GM21576 (cell line): ENCODE data around the gene DYNLT2B.
"Not testable (repeated sequence)": the region's sequence is repeated elsewhere in the genome, so short reads cannot be mapped to it uniquely, and the experiment has no call there.

ENCODE experiments used
- ATAC-seq: cut with Tn5 transposase; IDR thresholded peaks from one replicate; pipeline ENCODE4 v1.9.1; 2021; ENCODE audit warnings: mild to moderate bottlenecking, moderate library complexity; ENCODE audit not compliant: unreplicated experiment

The DYNLT2B gene

DNA sequence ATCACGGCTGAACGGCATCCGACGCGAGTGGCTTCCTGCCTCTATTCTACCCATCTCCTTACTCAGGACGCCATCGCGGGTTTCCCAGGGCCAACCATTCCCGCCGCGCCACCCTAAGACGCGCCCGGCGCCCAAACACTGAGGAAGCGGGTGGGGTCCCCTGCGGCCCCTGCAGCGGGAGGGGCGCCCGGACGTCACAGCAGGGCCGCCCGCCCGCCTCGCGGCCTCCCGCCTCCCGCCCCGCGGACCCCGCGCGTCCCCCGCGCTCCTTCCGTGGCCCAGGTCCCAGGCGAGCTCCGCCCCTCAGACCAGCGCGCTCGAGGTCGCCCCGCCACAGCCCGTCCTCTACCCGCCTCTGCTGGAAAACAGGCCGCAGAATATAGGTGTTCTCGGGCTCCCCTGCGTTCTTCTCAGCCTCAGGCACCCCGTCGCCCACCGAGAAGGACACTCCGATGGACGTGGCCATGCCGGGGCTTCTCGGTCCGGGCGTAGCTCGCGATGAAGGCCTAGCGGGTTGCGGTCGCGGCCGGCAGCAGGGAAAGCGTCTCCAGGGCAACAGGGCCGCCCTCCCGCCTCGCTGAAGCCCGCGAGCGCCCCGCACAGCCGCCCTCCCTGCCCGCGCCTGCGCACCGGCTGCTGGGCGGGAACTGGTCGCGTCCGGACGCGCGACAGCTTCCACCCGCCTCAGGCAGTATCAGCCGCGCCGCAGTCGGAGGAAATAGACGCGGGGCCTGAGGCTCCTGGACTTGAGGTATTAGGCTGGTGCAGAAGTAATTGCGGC lies at the start of gene DYNLT2B:
TSS of gene DYNLT2B (minus strand) at position 554 of the 781 bp plus-strand sequence. CDS start at position 466, 88 bp downstream.
- ATAC-seq, result peak; percentile 74

DNA sequence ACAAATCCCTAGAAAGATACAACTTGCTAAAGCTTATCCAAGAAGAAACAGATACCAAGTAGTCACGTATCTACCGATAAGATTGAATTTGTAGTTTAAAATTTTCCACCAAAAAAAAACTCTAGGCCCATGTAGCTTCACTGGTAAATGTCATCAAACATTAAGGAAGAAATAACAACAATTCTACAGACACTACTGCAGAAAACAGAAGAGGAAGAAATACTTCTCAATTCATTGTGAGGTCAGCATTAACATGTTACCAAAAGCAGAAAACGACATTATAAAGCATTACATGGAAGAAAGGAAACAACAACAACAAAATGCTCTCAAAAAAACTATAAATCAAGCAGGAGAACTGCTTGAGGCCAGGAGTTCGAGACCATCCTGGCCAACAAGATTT lies 47.7 kb upstream of the DYNLT2B start:
- ATAC-seq, result no peak

DNA sequence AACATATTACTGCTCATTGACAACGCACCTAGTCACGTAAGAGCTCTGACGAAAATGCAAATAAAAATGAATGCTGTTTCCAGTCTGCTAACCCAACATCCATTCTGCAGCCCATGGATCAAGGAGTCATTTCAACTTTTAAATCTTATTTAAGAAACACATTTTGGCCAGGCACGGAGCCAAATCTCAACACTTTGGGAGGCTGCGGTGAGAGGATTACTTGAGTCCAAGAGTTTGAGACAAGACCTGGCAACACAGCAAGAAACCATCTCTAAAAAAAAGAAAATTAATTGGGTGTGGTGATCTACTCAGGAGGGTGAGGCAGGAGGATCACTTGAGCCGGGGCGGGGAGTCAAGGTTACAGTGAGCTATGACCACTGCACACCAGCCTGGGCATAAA lies 42.5 kb upstream of the DYNLT2B start:
- ATAC-seq, result no peak

DNA sequence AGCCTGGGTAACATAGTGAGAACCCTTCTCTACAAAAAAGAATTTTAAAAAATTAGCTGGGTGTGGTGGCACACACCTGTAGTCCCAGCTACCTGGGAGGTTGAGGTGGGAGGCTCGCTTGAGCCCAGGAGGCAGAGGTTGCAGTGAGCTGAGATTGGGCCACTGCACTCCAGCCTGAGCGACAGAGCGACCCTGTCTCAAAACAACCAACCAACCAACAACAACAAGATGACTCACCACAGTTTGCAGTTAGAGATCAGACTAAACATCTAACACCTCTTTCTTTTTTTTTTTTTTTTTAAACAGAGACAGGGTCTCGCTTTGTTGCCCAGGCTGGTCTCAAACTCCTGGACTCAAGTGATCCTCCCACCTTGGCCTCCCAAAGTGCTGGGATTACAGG lies 40.5 kb upstream of the DYNLT2B start:
- not testable (repeated sequence) for ATAC-seq

DNA sequence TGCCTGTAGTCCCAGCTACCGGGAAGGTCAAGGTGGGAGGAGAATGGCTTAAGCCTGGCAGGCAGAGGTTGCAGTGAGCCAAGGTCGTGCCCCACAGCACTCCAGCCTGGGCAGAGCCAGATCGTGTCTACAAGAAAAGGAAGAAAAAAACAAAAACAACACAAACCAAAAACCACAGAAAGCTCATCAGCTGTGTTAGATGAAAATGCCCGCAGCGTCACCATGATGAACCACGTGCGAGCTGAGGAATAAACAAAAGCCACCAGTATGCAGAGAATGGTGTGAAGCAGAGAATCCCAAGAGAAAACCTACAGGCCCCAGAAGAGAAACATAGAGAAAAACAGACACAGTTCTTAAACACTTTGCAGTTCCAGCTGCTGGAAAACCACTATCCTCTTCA lies 39.9 kb upstream of the DYNLT2B start:
- ATAC-seq, result no peak

DNA sequence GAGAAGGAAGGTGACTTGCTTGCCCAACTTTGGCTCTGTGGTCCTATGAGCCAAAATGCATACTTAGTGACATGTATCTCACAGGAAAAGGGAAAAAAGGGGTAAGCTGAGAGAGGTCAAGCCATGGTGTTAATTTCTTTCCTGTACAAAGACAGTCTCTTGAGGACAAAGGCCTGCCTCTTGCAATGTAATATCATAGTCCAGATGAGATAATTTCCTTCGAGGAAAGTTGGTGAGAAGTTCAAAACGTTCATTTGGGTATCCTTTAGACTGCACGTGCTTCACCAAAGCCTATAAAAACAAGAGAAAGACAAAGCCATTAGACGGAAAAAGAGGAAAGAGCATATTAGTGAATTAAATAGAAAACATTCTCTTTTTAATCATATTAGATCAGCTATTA lies 38.5 kb upstream of the DYNLT2B start:
- no peak for ATAC-seq

DNA sequence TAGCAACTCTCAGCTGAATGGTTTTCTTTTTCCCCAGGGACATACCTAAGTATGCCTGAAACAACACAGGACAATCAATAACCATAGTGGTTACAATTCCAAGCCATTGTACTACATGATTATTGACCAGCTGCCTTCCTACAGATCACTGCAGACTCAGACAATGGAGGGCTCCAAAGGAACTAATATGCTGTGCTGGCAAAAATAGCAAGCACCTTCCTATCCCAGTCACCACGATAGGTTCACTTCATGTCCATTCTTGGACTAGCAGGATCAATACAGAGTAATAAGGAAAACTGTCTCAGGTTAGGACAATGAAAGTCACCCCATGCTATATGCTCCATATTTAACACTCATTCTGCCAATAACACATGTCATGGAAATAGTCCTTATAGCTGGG lies 37.6 kb upstream of the DYNLT2B start:
- no peak for ATAC-seq

DNA sequence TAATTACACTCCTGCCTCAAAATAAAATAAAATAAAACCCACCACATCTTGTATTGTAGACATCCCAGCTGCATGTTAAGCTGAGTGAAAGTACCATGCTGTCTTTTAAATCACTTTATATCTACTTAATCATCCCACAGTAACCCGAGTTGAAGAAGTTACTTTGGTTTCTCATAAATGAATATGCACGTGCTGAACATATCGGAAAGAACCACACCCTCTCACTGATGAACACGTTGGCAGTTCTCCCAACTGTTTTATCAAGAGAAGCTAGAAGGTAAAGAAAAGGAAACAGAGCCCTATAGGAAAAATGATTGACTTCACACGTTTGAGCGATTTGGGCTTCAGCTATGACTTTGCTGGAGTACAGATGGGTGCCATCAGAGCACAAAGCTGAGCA lies 36.1 kb upstream of the DYNLT2B start:
- ATAC-seq, result no peak

DNA sequence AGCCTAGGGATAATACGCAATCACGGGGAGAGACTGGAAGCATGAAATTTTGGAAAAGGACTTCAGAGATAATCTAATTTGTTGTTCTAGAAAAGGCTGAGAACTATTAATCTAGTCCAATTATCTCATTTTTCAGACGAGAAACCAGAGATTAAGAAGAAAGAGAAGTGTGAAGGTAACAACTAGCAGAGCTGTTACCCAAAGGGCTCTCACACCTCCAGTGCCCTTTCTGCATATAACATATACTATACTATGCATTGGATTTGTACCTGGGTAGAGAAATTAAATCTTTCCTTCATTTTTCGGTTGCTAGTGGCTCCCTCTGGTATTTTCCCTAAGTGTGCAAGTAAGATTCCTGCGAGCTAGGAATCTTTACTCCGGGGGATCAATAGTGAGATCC lies 33.5 kb upstream of the DYNLT2B start:
- no peak for ATAC-seq

DNA sequence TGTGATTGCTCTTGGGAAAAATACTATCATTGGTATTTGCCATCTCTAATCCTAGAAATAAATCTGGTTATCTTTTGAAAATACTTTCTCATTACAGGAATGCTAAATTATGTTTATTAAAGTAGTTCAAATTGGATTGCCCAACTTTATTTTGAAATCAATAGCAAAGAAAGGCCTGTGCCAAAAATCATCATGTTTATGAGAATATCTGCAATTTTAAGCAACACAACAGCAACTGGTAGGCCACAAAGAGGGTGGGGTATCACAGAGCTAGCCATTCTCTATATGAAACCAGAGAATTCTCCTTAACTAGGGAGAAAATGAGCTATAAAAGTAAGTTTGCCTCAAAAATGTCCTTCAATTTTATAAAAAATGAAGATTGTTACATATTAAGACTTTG lies 32.0 kb upstream of the DYNLT2B start:
- ATAC-seq, result no peak

DNA sequence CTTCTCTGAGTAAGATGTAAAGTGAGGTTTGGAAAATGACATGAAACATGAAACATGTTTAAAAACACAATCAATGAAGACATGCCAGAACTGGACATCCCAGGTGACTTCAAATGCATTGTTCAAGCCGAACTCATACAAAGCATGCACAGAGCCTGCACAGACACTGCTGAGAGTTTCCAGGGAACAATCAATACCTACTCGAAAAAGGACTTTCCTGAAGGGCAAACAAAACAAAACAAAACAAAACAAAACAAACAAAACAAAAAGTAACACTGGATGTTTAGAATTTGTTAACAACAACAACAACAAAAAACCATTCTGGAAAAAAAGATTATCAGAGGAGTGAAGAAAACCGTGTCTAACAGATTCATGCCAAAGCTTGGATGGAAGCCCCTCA lies 30.7 kb upstream of the DYNLT2B start:
- no peak for ATAC-seq

DNA sequence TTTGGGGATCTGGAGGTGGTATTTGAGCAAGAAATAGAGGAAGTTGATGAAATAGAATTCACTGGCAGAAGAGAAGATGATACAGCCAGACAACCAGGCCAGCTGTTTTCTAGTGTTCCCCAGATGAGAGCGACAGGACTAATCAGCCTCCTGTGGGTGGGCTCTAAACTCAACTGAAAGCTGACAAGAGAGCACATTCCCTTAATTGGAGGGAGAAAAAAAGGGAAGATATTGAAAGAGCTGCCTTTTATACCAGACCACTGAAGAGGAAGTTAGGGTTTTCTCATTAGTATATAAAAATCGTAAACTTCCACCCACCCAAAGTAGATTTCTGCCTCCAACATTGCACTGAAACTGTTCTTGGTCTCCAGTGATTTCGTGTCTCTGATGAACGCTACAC lies 26.6 kb upstream of the DYNLT2B start:
- no peak for ATAC-seq

DNA sequence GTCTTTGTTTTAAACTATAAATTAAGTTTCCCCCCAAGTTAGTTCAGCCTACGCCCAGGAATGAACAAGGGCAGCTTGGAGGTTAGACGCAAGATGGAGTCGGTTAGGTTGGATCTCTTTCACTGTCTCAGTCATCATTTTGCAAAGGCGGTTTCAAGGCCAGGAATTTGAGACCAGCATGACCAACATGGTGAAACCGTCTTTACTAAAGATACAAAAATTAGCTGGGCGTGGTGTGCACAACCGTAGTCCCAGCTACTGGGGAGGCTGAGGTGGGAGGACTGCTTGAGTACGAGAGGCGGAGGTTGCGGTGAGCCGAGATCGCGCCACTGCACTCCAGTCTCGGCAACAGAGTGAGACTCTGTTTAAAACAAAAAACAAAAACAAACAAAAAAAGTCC lies 25.9 kb upstream of the DYNLT2B start:
- not testable (repeated sequence) for ATAC-seq

DNA sequence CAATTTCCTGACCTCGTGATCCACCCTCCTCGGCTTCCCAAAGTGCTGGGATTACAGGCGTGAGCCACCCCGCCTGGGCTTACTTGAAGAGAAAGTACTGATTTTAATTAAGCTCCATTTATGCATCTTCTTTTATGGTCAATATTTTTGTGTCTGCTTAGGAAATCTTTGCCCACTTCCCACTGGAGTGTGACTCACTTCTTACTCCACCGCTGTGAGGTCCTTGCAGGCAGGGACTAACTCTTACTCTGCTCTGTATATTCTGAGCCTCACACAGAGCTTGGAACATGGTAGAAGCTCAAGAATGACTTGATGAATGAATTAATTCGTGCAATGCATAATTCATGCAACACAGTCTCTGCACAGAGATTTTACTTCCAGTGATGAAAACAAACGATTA lies 23.1 kb upstream of the DYNLT2B start:
- ATAC-seq, result no peak

DNA sequence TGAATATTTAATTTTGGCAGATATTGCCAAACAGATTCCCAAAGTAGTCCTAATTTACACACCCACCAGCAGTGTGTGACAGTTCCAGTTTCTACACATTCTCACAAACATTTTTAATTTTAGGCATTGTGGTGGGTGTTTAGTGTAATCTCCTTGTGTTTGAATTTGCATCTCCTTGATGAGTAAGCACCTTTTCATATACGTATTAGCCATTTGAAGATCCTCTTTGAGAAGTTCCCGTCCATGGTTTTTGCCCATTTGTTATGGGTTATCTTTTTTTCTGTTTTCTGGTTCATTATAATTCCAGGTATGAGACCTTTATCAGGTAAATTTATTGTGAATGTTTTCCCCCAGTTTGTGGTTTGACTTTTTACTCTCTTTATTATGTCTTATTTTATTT lies 22.4 kb upstream of the DYNLT2B start:
- ATAC-seq, result no peak

DNA sequence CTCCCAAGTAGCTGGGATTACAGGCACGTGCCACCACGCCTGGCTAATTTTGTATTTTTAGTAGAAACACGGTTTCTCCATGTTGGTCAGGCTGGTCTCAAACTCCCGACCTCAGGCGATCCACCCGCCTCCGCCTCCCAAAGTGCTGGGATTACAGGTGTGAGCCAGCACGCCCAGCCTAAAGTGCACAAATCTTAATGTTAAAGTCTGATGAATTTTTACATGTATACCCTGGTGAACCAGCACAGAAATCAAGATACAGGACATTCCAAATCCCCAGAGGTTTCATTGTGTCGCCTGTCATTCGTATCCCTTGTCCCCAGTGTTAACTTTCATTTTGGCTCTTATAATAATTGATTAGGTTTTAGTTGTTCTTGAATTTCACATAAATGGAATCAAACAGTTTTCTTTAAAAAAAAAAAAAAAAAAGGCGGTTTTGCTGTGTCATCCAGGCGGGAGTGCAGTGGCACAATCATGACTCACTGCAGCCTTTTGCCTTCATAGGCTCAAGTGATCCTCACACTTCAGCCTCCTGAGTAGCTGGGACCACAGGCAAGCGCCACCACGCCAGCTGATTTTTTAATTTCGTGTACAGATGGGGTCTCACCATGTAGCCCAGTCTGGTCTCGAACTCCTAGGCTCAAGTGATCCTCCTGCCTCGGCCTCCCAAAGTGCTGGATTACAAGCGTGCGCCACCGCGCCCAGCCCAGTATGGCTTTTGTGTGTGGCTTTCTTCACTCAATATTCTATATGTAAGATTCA lies 21.6 kb upstream of the DYNLT2B start:
- no peak for ATAC-seq

DNA sequence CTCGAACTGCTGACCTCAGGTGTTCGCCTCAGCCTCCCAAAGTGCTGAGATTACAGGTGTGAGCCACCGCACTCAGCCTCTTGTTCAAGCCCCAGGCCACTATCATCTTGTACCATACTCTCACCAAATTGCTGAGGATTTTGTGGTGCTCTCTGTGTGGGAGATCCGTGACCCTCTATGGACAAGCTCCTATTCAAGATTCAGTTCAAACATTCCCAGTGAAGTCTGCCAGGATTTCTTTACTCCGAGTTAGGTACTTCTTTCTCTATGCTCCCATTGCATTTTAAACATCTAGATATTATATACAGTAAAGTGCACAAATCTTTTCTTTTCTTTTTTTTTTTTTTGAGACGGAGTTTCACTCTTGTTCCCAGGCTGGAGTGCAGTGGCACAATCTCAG lies 21.0 kb upstream of the DYNLT2B start:
- ATAC-seq, result no peak

DNA sequence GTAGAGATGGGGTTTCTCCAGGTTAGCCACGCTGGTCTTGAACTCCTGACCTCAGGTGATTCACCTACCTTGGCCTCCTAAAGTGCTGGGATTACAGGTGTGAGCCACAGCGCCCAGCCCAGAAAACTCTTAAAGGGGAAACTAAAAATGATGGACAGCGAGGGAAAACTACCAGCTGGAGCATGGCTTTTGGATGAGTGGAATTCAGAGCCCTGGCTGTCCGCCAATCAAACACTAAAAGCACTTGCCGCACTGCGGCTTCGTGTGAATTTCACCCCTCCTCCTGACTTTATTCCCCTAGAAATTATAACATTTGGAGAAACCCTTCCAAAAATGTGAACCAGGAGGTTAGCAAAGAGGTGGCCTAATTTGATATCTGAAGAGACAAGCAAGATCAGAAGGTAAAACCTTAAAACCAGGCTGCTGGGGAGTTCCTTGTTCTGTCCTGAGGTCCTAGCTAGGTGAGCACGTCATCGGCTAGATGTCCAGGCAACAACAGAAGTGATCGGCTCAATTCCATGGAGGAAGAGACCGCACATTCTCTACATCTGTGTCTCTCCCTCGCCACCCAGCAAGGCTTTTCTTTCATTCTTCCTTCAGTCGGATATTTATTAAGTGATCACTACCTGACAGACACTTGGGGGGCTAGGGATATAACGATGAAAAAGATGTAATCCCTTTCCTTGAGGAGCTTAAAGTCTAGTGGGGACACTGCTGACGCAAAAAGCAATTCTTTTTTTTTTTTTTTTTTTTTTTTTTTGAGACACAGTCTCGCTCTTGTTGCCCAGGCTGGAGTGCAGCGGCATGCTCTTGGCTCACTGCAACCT lies 18.5 kb upstream of the DYNLT2B start:
- ATAC-seq, result no peak

DNA sequence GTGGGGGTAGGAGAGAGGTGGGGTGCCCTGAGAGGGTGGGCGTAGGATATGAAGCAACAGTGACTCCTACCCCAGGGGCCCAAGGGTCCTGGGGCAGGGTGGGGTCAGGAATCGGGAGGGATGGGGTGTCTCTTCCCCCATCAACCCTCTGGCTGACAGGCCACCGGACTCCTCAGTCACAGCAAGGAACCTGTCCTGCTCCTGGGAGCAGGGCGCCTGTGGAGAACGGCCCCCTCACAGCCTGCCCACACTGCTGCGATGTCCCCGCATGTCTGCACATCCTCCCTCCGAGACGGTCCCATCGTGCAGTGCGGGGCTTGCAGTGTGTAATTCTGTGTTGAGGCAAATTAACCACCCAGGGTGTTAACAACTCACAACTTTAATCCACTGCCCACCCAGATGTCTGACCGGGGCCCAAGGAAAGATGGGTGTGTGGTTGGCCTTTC lies 17.5 kb upstream of the DYNLT2B start:
- ATAC-seq, result no peak

DNA sequence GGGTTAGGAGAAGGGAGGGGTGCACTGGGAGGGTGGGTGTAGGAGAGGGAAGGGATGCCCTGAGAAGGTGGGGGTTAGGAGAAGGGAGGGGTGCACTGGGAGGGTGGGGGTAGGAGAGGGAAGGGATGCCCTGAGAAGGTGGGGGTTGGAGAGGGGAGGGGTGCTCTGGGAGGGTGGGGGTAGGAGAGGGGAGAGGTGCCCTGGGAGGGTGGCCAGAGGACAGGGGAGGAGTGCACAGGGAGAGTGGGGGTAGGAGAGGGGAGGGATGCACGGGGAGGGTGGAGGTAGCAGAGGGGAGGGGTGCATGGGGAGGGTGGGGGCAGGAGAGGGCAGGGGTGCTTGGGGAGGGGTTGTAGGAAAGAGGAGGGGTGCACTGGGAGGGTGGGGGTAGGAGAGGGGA lies 16.9 kb upstream of the DYNLT2B start:
- ATAC-seq, result no peak

DNA sequence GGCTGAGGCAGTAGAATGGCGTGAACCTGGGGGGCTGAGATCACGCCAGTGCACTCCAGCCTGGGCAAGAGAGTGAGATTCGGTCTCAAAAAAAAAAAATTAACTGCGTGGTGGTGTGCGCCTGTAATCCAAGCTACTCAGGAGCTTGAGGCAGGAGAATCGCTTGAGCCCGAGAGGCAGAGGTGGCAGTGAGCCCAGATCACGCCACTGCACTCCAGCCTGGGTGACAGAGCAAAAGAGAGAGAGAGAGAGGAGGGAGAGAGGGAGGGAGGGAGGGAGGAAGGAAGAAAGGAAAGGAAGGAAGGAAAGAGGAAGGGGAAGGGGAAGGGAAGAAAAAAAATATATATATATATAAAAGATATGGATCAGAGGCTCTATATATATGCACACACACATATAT lies 14.1 kb upstream of the DYNLT2B start:
- ATAC-seq, result no peak
